ENCODE measurements around the gene FJX1. TPM values are rescaled to one million over a fixed set of nuclear protein-coding genes. Genes with fewer than 3 reads are reported as not detected.

FJX1 gene
- total and polyA plus RNA-seq, 2 donors from 2014 or later, result 4.2 to 7.9 TPM

DNA sequence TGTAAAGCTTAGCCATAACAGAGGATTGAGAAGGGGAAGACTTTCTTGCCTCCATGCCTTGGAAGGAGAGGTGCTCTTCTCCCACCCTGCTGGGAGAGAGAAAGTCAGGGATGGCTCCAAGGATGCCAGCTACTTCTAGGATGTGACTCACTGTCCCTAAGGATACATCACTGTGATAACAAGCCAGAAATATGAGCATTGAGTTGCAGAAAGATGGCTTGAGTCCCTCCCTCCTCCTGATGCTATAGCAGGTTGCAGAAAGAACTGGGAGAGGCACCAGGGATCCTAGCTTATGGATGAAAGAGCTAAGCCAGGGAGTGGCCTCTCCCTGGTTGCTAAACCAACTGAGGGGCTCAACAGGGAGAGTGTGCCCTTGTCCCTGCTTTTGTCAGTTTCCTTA is 27.8 kb upstream of the FJX1 start:
- DNase-seq, result no peak
- TF ChIP-seq, protein P1, sequence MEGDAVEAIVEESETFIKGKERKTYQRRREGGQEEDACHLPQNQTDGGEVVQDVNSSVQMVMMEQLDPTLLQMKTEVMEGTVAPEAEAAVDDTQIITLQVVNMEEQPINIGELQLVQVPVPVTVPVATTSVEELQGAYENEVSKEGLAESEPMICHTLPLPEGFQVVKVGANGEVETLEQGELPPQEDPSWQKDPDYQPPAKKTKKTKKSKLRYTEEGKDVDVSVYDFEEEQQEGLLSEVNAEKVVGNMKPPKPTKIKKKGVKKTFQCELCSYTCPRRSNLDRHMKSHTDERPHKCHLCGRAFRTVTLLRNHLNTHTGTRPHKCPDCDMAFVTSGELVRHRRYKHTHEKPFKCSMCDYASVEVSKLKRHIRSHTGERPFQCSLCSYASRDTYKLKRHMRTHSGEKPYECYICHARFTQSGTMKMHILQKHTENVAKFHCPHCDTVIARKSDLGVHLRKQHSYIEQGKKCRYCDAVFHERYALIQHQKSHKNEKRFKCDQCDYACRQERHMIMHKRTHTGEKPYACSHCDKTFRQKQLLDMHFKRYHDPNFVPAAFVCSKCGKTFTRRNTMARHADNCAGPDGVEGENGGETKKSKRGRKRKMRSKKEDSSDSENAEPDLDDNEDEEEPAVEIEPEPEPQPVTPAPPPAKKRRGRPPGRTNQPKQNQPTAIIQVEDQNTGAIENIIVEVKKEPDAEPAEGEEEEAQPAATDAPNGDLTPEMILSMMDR (IDR thresholded peaks at IDR 0.05; ENCODE audit: borderline replicate concordance, extremely low read depth, insufficient read depth), result no peak
- H3K4me3 ChIP-seq (ENCODE audit: low read length in 3 of 3), result no peak overlapping the region
- H3K36me3 ChIP-seq (ENCODE audit: control insufficient read depth in 2 of 3, insufficient read depth in 3 of 3, low read length in 3 of 3), result no peaks in the 10 kb centered on the region
- intact Hi-C loops (cut with DNase I), result no loop called here
- FAIRE-seq, result no peak
- no peaks in the 10 kb centered on the region for H3K4me1 ChIP-seq (ENCODE audit: control insufficient read depth in 2 of 3, insufficient read depth in 2 of 3, low read depth in 1 of 3, low read length in 3 of 3)
- H3K27me3 ChIP-seq (ENCODE audit: control insufficient read depth, insufficient read depth, low read length), result no peaks in the 10 kb centered on the region
- H3K9ac ChIP-seq (ENCODE audit: low read length in 3 of 3), result no peak overlapping the region
- H3K27ac ChIP-seq (ENCODE audit: low read depth in 2 of 2, low read length in 2 of 2), result no peak overlapping the region
- no peaks in the 10 kb centered on the region for H3K9me3 ChIP-seq (ENCODE audit: control insufficient read depth in 2 of 3, insufficient read depth in 1 of 3, low read length in 3 of 3)

DNA sequence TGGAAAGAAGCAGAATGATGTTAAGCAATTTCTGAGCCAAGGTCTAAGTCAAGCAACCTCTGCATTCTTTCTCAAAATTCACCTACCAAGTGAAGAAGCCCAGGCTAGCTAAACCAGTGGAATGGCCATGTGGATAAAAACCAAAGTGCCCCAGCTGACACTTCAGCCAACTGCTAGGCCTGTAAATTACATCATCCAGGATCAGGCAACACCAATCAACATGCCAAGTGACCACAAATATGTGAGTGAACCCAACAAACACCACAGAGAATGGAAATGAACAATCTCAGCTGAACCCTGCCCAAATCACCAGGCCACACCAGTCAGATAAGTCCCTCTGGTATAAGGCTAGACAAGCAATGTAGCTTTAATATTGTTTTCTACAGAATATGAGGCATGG is 25.1 kb upstream of the FJX1 start:
- Histone ChIP-seq H3K27ac (ENCODE audit: low read depth in 2 of 2, low read length in 2 of 2) (no peak overlapping the region), H3K4me3 (ENCODE audit: low read length in 3 of 3) (no peak overlapping the region), H3K9ac (ENCODE audit: low read length in 3 of 3) (no peak overlapping the region), H3K27me3 (ENCODE audit: control insufficient read depth, insufficient read depth, low read length) (no peaks in the 10 kb centered on the region), H3K4me1 (ENCODE audit: control insufficient read depth in 2 of 3, insufficient read depth in 2 of 3, low read depth in 1 of 3, low read length in 3 of 3) (no peaks in the 10 kb centered on the region), H3K9me3 (ENCODE audit: control insufficient read depth in 2 of 3, insufficient read depth in 1 of 3, low read length in 3 of 3) (no peaks in the 10 kb centered on the region), H3K36me3 (ENCODE audit: control insufficient read depth in 2 of 3, insufficient read depth in 3 of 3, low read length in 3 of 3) (no peaks in the 10 kb centered on the region)
- TF ChIP-seq, protein P1 (IDR thresholded peaks at IDR 0.05; ENCODE audit: borderline replicate concordance, extremely low read depth, insufficient read depth), result no peak
- DNase-seq, result no peak
- intact Hi-C loops (cut with DNase I), result no loop called here
- no peak for FAIRE-seq

DNA sequence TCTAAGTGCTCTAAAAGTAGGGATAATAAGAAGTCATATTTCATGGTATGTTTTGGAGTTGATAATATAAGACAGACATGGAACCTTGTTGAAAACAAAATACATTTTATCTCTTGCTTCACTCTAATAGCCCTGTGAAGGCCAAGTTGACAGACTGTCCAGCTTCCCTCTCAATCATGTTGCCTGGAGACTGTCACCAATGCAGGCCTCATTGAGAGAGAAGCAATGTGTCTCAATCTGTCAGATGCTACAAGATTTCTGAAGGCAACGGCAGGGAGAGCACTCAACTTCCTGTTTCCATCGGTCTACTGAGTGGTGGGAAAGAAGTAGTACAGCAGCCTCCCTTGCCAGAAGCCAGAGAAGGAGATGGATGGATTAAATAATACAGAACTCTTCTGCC is 23.6 kb upstream of the FJX1 start:
- H3K9ac ChIP-seq (ENCODE audit: low read length in 3 of 3), result no peak overlapping the region
- no peak overlapping the region for H3K4me3 ChIP-seq (ENCODE audit: low read length in 3 of 3)
- no peak overlapping the region for H3K27ac ChIP-seq (ENCODE audit: low read depth in 2 of 2, low read length in 2 of 2)
- FAIRE-seq (no peak), DNase-seq (no peak)
- no peaks in the 10 kb centered on the region for H3K36me3 ChIP-seq (ENCODE audit: control insufficient read depth in 2 of 3, insufficient read depth in 3 of 3, low read length in 3 of 3)
- H3K27me3 ChIP-seq (ENCODE audit: control insufficient read depth, insufficient read depth, low read length), result no peaks in the 10 kb centered on the region
- TF ChIP-seq, protein P1 (IDR thresholded peaks at IDR 0.05; ENCODE audit: borderline replicate concordance, extremely low read depth, insufficient read depth), result no peak
- H3K4me1 ChIP-seq (ENCODE audit: control insufficient read depth in 2 of 3, insufficient read depth in 2 of 3, low read depth in 1 of 3, low read length in 3 of 3), result no peaks in the 10 kb centered on the region
- no peaks in the 10 kb centered on the region for H3K9me3 ChIP-seq (ENCODE audit: control insufficient read depth in 2 of 3, insufficient read depth in 1 of 3, low read length in 3 of 3)
- intact Hi-C loops (cut with DNase I), result no loop called here
